CD4-positive, alpha-beta T cell (primary cell): Measurements from ENCODE around the gene C8G. TPM values are rescaled to one million over a fixed set of nuclear protein-coding genes. Genes with fewer than 3 reads are reported as not detected.

Source experiments
- ATAC-seq: fragments of 200-7000 bp; cut with Tn5 transposase; one replicate; pipeline ENCODE4 v1.10.0; 2022; ENCODE audit warnings: mild to moderate bottlenecking; ENCODE audit not compliant: poor library complexity
- CTCF ChIA-PET: fragments of 350-600 bp; sonication (Branson Sonifier 250); formaldehyde crosslinking; loops from one replicate; lab custom pipeline; 2021; ENCODE audit warnings: antibody characterized with exemption, inconsistent platforms; lab: Charles Lee
- POLR2A ChIA-PET: fragments of 350-600 bp; sonication (Branson Sonifier 250); formaldehyde crosslinking; loops from one replicate; lab custom pipeline; 2021; ENCODE audit warnings: antibody characterized with exemption, inconsistent platforms; lab: Charles Lee
- DNase-seq, 14 experiments: peaks; one replicate each; pipeline ENCODE4 v3.0.0-alpha.2; 2013 to 2020; ENCODE audit warnings: mixed read lengths in 2 of 14
- H3K27ac ChIP-seq, 2 donors: one replicate each; pipeline versions ENCODE4 v1.5.1 to v1.7.0; 2013; ENCODE audit warnings: low read length in 2 of 2, low read depth in 1 of 2, mild to moderate bottlenecking in 1 of 2
- H3K27me3 ChIP-seq, 2 experiments: 1 replicate in 1 of 2; 2 replicates in 1 of 2; pipeline versions ENCODE4 v1.6.1 to v1.7.0; 2013; ENCODE audit warnings: low read length in 2 of 2, control low read depth in 1 of 2, mild to moderate bottlenecking in 1 of 2, moderate library complexity in 1 of 2; ENCODE audit not compliant: insufficient read depth in 2 of 2, control insufficient read depth in 1 of 2
- H3K36me3 ChIP-seq: one replicate; pipeline ENCODE4 v1.6.1; 2013; ENCODE audit warnings: low read length, control low read depth; ENCODE audit not compliant: insufficient read depth
- H3K4me1 ChIP-seq: one replicate; pipeline ENCODE4 v1.6.1; 2013; ENCODE audit warnings: low read length, control low read depth; ENCODE audit not compliant: insufficient read depth
- H3K4me3 ChIP-seq: one replicate; pipeline ENCODE4 v1.5.1; 2013; ENCODE audit warnings: mild to moderate bottlenecking, low read length, moderate library complexity
- H3K9me3 ChIP-seq, 2 experiments: 1 replicate in 1 of 2; 2 replicates in 1 of 2; pipeline versions ENCODE4 v1.6.1 to v1.7.0; 2013; ENCODE audit warnings: low read length in 2 of 2, mild to moderate bottlenecking in 2 of 2, control low read depth in 1 of 2, moderate library complexity in 1 of 2; ENCODE audit not compliant: control insufficient read depth in 1 of 2, insufficient read depth in 1 of 2
- H3K27ac Mint-ChIP-seq: one replicate; pipeline ENCODE4 v1.8.0; 2020; ENCODE audit warnings: mixed read lengths
- H3K27me3 Mint-ChIP-seq: one replicate; pipeline ENCODE4 v1.8.0; 2021; ENCODE audit warnings: mixed read lengths
- H3K36me3 Mint-ChIP-seq: one replicate; pipeline ENCODE4 v1.8.0; 2021; ENCODE audit warnings: low read depth, mixed read lengths
- H3K4me1 Mint-ChIP-seq: one replicate; pipeline ENCODE4 v1.8.0; 2021; ENCODE audit warnings: low read depth, mixed read lengths
- H3K4me3 Mint-ChIP-seq: one replicate; pipeline ENCODE4 v1.8.0; 2020; ENCODE audit warnings: mild to moderate bottlenecking, mixed read lengths
- H3K9me3 Mint-ChIP-seq: one replicate; pipeline ENCODE4 v1.8.0; 2020; ENCODE audit warnings: mixed read lengths
- CTCF ChIP-seq: fragments of 200-600 bp; IDR thresholded peaks from one replicate; pipeline ENCODE4 v1.8.0; 2022; ENCODE audit warnings: antibody characterized with exemption, mild to moderate bottlenecking
- intact Hi-C, 2 experiments: fragments of 100-400 bp; cut with DNase I in 1 of 2; cut with micrococcal nuclease in 1 of 2; formaldehyde crosslinking; loops; one replicate each; pipeline versions ENCODE4 v1.15.1 to v1.9.0; 2023 to 2025; cut with DNase I, micrococcal nuclease
- total RNA-seq, 174 experiments: library from RNA in 2 of 174; stranded (reverse) in 2 of 174; gene quantifications; one replicate each; pipeline ENCODE4 v1.2.3 and lab custom pipeline; 2021 to 2026

The C8G gene
- total RNA-seq, 2 experiments from 2014 or later: not detected

GRCh38 chr9:136960938-136961275 is 15.9 kb downstream of the C8G start:
- Histone ChIP-seq H3K4me3 (no peak overlapping the region), H3K27ac (no peak overlapping the region), H3K27me3 (no peaks in the 10 kb centered on the region), H3K36me3 (no peaks in the 10 kb centered on the region), H3K9me3 (peaks cover 0 to 3% of the 10 kb centered on the region in 2 experiments), H3K4me1 (peaks cover 85% of the 10 kb centered on the region)
- no peak overlapping the region for H3K27ac Mint-ChIP-seq
- H3K9me3 Mint-ChIP-seq: peaks cover 2% of the 10 kb centered on the region
- CTCF ChIA-PET: no interaction called here
- H3K36me3 Mint-ChIP-seq: no peaks in the 10 kb centered on the region
- POLR2A ChIA-PET: interaction anchor here (0.7 to 2.2 kb wide), 3 partner anchors 15 to 41 kb away, joined by 3 to 12 read pairs (median 3); no protein-coding TSS in a partner anchor
- H3K27me3 Mint-ChIP-seq: no peaks in the 10 kb centered on the region
- peaks cover 23% of the 10 kb centered on the region for H3K4me1 Mint-ChIP-seq
- no peak for ATAC-seq
- H3K4me3 Mint-ChIP-seq: no peak overlapping the region
- intact Hi-C loops: no loop called here
- TF ChIP-seq CTCF: no peak
- DNase-seq: no peak

DNA sequence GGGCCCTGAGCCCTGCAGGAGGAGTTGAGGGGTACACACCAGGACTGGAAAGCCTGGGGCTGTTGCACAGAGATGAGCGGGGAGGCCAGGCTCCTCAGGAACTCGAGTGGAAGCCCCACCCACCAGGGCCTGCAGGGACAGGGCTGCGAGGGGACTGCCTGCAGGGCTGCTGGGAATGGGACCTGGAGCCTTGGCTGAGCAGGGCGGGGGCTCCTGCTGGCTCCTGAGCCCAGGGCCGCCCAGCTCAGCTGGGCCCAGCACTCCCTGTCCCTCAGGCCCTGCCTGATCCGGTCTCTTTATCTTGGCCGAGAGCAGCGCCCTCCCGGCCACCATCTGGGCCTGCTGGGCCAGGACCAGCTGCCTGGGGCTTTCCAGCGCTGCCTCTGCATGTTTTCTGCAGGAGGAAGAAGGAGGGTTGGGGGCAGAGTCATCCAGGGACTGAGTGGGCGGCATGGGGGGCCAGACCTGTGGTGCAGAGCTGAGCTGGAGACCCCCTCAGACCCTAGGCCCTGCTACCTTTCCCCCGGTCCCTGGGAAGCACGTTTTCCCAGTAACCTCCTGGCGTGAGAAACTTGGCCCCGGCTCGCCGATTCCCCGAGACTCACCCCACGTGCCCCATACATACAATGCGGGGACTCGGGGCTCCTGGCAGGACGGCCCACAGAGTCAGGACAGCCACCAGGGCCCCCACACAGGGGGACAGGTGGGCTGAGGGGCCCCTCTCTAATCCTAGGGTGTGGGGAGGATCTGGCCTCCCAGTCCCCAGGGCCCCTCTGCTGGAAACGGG is 16.4 kb downstream of the C8G start:
- H3K4me3 Mint-ChIP-seq: no peak overlapping the region

GRCh38 chr9:136962163-136962562 is 17.1 kb downstream of the C8G start:
- Mint-ChIP-seq H3K27ac (no peak overlapping the region), H3K36me3 (no peaks in the 10 kb centered on the region), H3K27me3 (no peaks in the 10 kb centered on the region), H3K4me3 (no peak overlapping the region), H3K4me1 (peaks cover 29% of the 10 kb centered on the region), H3K9me3 (no peaks in the 10 kb centered on the region)
- intact Hi-C loops: no loop called here
- TF ChIP-seq CTCF: no peak
- no peak for ATAC-seq
- ChIA-PET CTCF (interaction anchor here (0.8 kb wide), 1 partner anchor 120 kb away, joined by 3 read pairs; the partner anchor contains the start of gene AJM1), POLR2A (no interaction called here)
- Histone ChIP-seq H3K4me1 (peaks cover 89% of the 10 kb centered on the region), H3K9me3 (peaks cover 0 to 3% of the 10 kb centered on the region in 2 experiments), H3K27ac (no peak overlapping the region), H3K27me3 (no peaks in the 10 kb centered on the region), H3K36me3 (no peaks in the 10 kb centered on the region), H3K4me3 (no peak overlapping the region)
- DNase-seq: no peak

More for the DNA sequence above, 16.4 kb downstream of the C8G start:
- intact Hi-C loops: no loop called here
- DNase-seq (no peak), ATAC-seq (no peak)
- Histone ChIP-seq H3K27ac (no peak overlapping the region), H3K27me3 (no peaks in the 10 kb centered on the region), H3K4me3 (no peak overlapping the region), H3K4me1 (peaks cover 89% of the 10 kb centered on the region), H3K36me3 (no peaks in the 10 kb centered on the region), H3K9me3 (peaks cover 0 to 3% of the 10 kb centered on the region in 2 experiments)
- H3K36me3 Mint-ChIP-seq: no peaks in the 10 kb centered on the region
- ChIA-PET CTCF (interaction anchor here (0.8 kb wide), 1 partner anchor 119 kb away, joined by 3 read pairs; the partner anchor contains the start of gene AJM1), POLR2A (interaction anchor here (2.2 kb wide), 1 partner anchor 14 kb away, joined by 12 read pairs; no protein-coding TSS in a partner anchor)
- no peaks in the 10 kb centered on the region for H3K27me3 Mint-ChIP-seq
- no peak overlapping the region for H3K27ac Mint-ChIP-seq
- TF ChIP-seq CTCF: no peak
- no peaks in the 10 kb centered on the region for H3K9me3 Mint-ChIP-seq
- peaks cover 28% of the 10 kb centered on the region for H3K4me1 Mint-ChIP-seq
